PC-9 (cell line): ENCODE measurements around the gene KCNC4. TPM values are rescaled to one million over a fixed set of nuclear protein-coding genes. Genes with fewer than 3 reads are reported as not detected.

ENCODE experiments used
- BruUV-seq: library from RNA; stranded (reverse); fragments of 400-500 nt; replicated peaks from 2 replicates; lab custom pipeline; 2021; lab: Mats Ljungman, UMichigan
- CTCF ChIA-PET: fragments of 300-600 bp; sonication (Branson Sonifier 250); formaldehyde crosslinking; loops from one replicate; lab custom pipeline; 2022; ENCODE audit warnings: antibody characterized with exemption; lab: Charles Lee
- POLR2A ChIA-PET: fragments of 300-600 bp; sonication (Branson Sonifier 250); formaldehyde crosslinking; loops from one replicate; lab custom pipeline; 2022; ENCODE audit warnings: antibody characterized with exemption; ENCODE audit not compliant: unreplicated experiment; lab: Charles Lee
- DNase-seq, 2 experiments: peaks; one replicate each; pipeline versions ENCODE4 v3.0.0 to v3.0.0-alpha.2; 2015 to 2022; ENCODE audit warnings: mixed read lengths in 1 of 2
- H2AFZ ChIP-seq: fragments of 200-600 bp; sonication (generic); 2 replicates; pipeline ENCODE4 v1.8.1; 2017; ENCODE audit warnings: antibody characterized with exemption
- H3F3A ChIP-seq: fragments of 200-600 bp; sonication (generic); 2 replicates; pipeline ENCODE4 v1.8.1; 2017; ENCODE audit warnings: antibody characterized with exemption, mild to moderate bottlenecking, low read depth; ENCODE audit not compliant: insufficient read depth
- H3K27ac ChIP-seq: fragments of 200-600 bp; sonication (generic); 2 replicates; pipeline ENCODE4 v1.6.1; 2016; ENCODE audit warnings: mixed run types
- H3K27me3 ChIP-seq: fragments of 200-600 bp; sonication (generic); 2 replicates; pipeline ENCODE4 v1.6.1; 2016; ENCODE audit warnings: low read depth, mixed run types; ENCODE audit not compliant: insufficient read depth
- H3K36me3 ChIP-seq: fragments of 200-600 bp; sonication (generic); 2 replicates; pipeline ENCODE4 v1.6.1; 2016; ENCODE audit warnings: low read depth, mixed run types
- H3K4me1 ChIP-seq: fragments of 200-600 bp; sonication (generic); replicated peaks from 2 replicates; pipeline ENCODE4 v1.6.1; 2016; ENCODE audit warnings: mixed run types; ENCODE audit not compliant: insufficient read depth
- H3K4me2 ChIP-seq: fragments of 200-600 bp; sonication (generic); 2 replicates; pipeline ENCODE4 v1.6.1; 2017; ENCODE audit warnings: mixed run types
- H3K4me3 ChIP-seq: fragments of 200-600 bp; sonication (generic); 2 replicates; pipeline ENCODE4 v1.6.1; 2016; ENCODE audit warnings: mixed run types
- H3K79me2 ChIP-seq: fragments of 200-600 bp; sonication (generic); 2 replicates; pipeline ENCODE4 v1.6.1; 2017; ENCODE audit warnings: low read depth, mixed run types
- H3K9me2 ChIP-seq: fragments of 200-600 bp; sonication (generic); 2 replicates; pipeline ENCODE4 v1.8.1; 2017; ENCODE audit warnings: mild to moderate bottlenecking; ENCODE audit not compliant: insufficient read depth
- H3K9me3 ChIP-seq: fragments of 200-600 bp; sonication (generic); 2 replicates; pipeline ENCODE4 v1.8.1; 2016; ENCODE audit warnings: low read depth; ENCODE audit not compliant: insufficient read depth
- H4K20me1 ChIP-seq: fragments of 200-600 bp; sonication (generic); 2 replicates; pipeline ENCODE4 v1.8.1; 2017; ENCODE audit not compliant: insufficient read depth
- CTCF ChIP-seq: fragments of 200-600 bp; sonication (generic); conservative IDR thresholded peaks from 2 replicates; pipeline ENCODE4 v1.6.1; 2017; ENCODE audit warnings: mixed run types, antibody characterized with exemption, mild to moderate bottlenecking, moderate library complexity
- EZH2 ChIP-seq: fragments of 200-600 bp; sonication (generic); IDR thresholded peaks from 2 replicates; pipeline ENCODE4 v1.8.0; 2017; ENCODE audit warnings: antibody characterized with exemption, low read depth
- intact Hi-C: fragments of 100-400 bp; cut with micrococcal nuclease; formaldehyde crosslinking; loops from one replicate; pipeline ENCODE4 v1.10.0; 2022; ENCODE audit not compliant: unreplicated experiment
- total RNA-seq: library from RNA; stranded (reverse); gene quantifications from 2 replicates; pipeline ENCODE4 v1.2.3, GENCODE V29; 2021

KCNC4 gene
- total RNA-seq, 1 experiment from 2014 or later = 8.6 TPM

- Histone ChIP-seq H4K20me1 (peaks cover 9% of the 10 kb centered on the region; the same call in 1 of the 2 replicates), H3K9me2 (no peaks in the 10 kb centered on the region), H3K27me3 (no peaks in the 10 kb centered on the region), H3K36me3 (no peaks in the 10 kb centered on the region; the same call in 1 of the 2 replicates), H3K4me2 (no peak overlapping the region), H3K9me3 (no peaks in the 10 kb centered on the region), H3K27ac (no peak overlapping the region), H3K4me1 (peaks cover 34% of the 10 kb centered on the region), H3F3A (peaks cover 16% of the 10 kb centered on the region), H3K4me3 (no peak overlapping the region), H3K79me2 (peaks cover 11% of the 10 kb centered on the region), H2AFZ (no peak overlapping the region)
- POLR2A ChIA-PET = no interaction called here
- intact Hi-C loops = no loop called here
- no TSS peak for BruUV-seq
- no peak for DNase-seq
- CTCF ChIA-PET = no interaction called here
- TF ChIP-seq CTCF (no peak), EZH2 (no peak)
Measured at GRCh38 chr1:110218137-110218536, 8.0 kb downstream of the KCNC4 start.

DNA sequence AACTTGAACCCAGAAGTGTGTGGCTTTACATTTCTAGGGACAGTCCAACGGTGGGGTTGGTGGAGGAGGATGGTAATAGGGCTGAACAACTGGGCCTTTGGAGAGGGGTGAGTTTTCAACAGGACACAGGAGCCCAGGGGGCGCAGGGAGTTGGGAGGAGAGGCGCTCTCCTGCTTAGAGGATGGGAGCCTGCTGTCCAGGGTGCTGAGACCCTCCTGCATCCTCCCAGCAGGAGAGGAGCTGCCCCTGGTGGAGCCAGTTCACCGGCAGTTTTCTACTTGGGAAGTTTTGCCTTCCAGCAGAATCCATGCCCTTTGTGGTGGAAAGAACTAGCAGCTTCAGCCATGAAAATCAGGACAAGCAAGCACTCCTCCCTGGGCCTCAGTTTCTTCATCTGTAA is 8.6 kb downstream of the KCNC4 start:
- Histone ChIP-seq H3K9me2 (no peaks in the 10 kb centered on the region), H4K20me1 (peaks cover 9% of the 10 kb centered on the region; the same call in 1 of the 2 replicates), H3K27me3 (no peaks in the 10 kb centered on the region), H2AFZ (no peak overlapping the region), H3K27ac (no peak overlapping the region), H3F3A (peaks cover 10% of the 10 kb centered on the region), H3K4me2 (no peak overlapping the region), H3K4me3 (no peak overlapping the region), H3K4me1 (peaks cover 28% of the 10 kb centered on the region), H3K36me3 (no peaks in the 10 kb centered on the region; the same call in 1 of the 2 replicates), H3K9me3 (no peaks in the 10 kb centered on the region), H3K79me2 (peaks cover 11% of the 10 kb centered on the region)
- no TSS peak for BruUV-seq
- POLR2A ChIA-PET = no interaction called here
- TF ChIP-seq CTCF (no peak), EZH2 (no peak)
- no peak for DNase-seq
- intact Hi-C loops = no loop called here
- CTCF ChIA-PET = no interaction called here

- Histone ChIP-seq H3K27me3 (no peaks in the 10 kb centered on the region), H3F3A (peaks cover 3% of the 10 kb centered on the region; the same call in 1 of the 2 replicates), H3K9me3 (no peaks in the 10 kb centered on the region), H4K20me1 (peaks cover 4% of the 10 kb centered on the region; the same call in 1 of the 2 replicates), H3K4me1 (peaks cover 12% of the 10 kb centered on the region), H3K4me2 (no peak overlapping the region), H3K4me3 (no peak overlapping the region), H3K79me2 (peaks cover 5% of the 10 kb centered on the region), H3K36me3 (no peaks in the 10 kb centered on the region; the same call in 1 of the 2 replicates), H3K9me2 (no peaks in the 10 kb centered on the region), H2AFZ (no peak overlapping the region), H3K27ac (no peak overlapping the region)
- CTCF ChIA-PET = no interaction called here
- intact Hi-C loops = no loop called here
- TF ChIP-seq EZH2 (no peak), CTCF (no peak)
- POLR2A ChIA-PET = no interaction called here
- no peak for DNase-seq
- BruUV-seq = no TSS peak
Measured at GRCh38 chr1:110220324-110220723, 10.2 kb downstream of the KCNC4 start.
